ENCODE results near the gene PYM1.

Gene PYM1

GRCh38 chr12:55927588-55928502, at the start of gene PYM1:
Gene PYM1, minus strand, starts transcription at chr12:55927894. Its CDS starts 133 bp downstream, at chr12:55927761.
- DNase-seq: peak; percentile 5

GRCh38 chr12:55974308-55974730, 46.6 kb upstream of the PYM1 start:
- no peak for DNase-seq

GRCh38 chr12:55973599-55974307, 46.1 kb upstream of the PYM1 start, which contains the start of gene RAB5B:
Gene RAB5B, plus strand, starts transcription at chr12:55974078. Its CDS starts 12,883 bp downstream, at chr12:55986961.
- peak; percentile 99 for DNase-seq

GRCh38 chr12:55972911-55973598, 45.4 kb upstream of the PYM1 start:
- DNase-seq: no peak

DNA sequence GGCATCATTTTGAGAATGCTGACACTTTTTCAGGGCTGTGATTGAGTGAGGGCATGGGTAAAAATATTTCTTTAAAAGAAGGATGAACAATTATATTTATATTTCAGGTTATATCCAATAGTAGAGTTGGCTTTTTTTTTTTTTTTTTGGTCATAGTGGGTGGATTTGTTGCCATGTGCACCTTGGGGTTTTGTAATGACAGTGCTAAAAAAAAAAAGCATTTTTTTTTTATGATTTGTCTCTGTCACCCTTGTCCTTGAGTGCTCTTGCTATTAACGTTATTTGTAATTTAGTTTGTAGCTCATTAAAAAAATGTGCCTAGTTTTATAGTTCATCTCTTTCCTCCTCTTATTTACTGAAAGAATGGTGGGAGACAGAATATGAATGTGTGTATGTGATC, 44.8 kb upstream of the PYM1 start:
- no peak for DNase-seq

DNA sequence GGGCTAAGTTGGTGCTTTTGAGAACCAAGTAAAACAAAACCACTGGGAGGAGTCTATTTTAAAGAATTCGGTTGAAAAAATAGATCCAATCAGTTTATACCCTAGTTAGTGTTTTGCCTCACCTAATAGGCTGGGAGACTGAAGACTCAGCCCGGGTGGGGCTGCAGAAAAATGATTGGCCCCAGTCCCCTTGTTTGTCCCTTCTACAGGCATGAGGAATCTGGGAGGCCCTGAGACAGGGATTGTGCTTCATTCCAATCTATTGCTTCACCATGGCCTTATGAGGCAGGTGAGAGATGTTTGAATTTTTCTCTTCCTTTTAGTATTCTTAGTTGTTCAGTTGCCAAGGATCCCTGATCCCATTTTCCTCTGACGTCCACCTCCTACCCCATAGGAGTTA, 44.3 kb upstream of the PYM1 start:
- no peak for DNase-seq

GRCh38 chr12:55970775-55971174, 43.1 kb upstream of the PYM1 start:
- DNase-seq: no peak

GRCh38 chr12:55969356-55969755, 41.7 kb upstream of the PYM1 start:
- DNase-seq: no peak

DNA sequence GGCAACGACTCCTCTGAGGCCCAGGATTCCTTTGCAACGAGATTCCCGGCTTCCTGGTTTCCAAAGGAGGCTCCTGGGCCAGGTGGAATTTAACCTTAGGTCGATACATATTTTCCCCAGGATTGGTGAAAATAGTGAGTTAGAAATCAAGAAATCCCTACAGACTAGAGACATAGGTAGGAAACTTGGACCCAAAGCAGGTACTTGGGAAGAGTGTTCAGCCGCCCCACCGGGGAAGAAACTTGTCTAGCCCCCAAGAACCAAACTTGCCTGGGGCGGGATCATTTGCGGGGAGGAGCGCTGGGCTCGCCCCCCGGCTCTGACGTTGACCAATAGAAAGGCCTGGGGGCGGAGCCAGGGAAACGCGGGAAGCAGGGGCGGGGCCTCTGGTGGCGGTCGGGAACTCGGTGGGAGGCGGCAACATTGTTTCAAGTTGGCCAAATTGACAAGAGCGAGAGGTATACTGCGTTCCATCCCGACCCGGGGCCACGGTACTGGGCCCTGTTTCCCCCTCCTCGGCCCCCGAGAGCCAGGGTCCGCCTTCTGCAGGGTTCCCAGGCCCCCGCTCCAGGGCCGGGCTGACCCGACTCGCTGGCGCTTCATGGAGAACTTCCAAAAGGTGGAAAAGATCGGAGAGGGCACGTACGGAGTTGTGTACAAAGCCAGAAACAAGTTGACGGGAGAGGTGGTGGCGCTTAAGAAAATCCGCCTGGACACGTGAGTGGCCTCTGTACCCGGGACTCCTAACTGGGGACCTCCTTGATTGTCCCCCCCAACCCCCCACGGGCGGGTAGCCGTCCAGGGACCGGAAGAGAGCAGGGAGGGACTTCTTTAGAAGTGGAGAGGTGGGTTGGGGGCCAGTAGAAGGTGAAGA, 39.0 kb upstream of the PYM1 start, which contains the start of gene CDK2:
Gene CDK2 (plus strand): TSS at position 423 of the 874 bp plus-strand sequence. CDS start 179 bp downstream, at position 602.
- peak; percentile 16 for DNase-seq

GRCh38 chr12:55965941-55966407, 38.3 kb upstream of the PYM1 start, which contains the start of gene PMEL:
Gene PMEL, minus strand, starts transcription at chr12:55966042. Its CDS starts 31 bp downstream, at chr12:55966011.
- no peak for DNase-seq

DNA sequence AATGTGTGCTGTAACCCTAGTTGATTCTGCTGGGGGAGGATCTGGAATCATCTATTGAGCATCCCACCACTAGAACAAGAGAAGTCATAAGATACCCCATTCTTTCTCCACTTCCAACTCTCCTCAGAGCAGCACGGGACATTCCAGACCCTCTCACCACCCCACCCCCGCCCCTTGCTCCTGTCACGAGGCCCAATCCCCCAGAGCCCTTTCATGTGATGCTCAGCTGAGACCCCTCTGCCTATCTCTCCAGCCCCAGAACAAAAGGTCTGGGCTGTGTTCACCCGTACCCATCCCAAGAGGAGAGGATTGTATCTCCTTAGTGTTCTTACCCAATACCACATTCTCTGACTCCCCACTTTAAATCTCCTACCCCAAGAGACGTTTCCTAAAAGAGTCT, 37.5 kb upstream of the PYM1 start:
- DNase-seq: no peak

DNA sequence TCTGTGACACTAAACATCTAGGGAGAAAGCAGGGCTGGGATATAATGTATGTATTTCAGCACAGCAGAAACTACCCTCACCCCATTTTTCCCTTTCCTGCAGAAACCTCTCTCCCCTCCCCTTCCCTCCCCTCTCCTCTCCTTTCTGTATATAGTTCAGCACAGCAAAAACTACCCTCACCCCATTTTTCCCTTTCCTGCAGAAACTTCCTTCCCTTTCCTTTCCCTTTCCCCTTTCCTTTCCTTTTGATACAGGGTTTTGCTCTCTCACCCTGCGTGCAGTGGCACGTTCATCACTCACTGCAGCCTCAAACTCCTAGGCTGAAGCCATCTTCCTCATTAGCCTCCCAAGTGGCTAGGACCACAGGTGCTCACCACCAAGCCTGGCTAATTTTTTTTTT, 36.1 kb upstream of the PYM1 start:
- DNase-seq: no peak

GRCh38 chr12:55957106-55957859, 29.6 kb upstream of the PYM1 start:
- no peak for DNase-seq

- DNase-seq: no peak
Observed at GRCh38 chr12:55955800-55956508, 28.3 kb upstream of the PYM1 start.

GRCh38 chr12:55955344-55955743, 27.6 kb upstream of the PYM1 start:
- DNase-seq: no peak

DNA sequence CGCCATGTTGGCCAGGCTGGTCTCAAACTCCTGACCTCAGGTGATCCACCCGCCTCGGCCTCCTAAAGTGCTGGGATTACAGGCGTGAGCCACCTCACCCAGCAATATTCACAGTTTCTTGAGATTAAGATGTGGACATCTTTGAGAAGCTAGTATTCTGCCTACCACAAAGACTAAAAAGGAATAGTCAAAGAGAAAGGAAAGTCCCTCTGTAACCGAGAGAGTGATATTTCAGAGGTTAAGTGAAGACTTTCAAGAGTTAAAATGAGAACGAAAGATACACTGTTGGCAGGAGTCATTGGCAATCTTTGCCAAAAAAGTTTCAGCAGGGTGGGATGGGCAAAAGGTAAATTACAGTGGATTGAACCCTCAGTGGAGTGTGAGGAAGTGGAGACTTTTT, 18.9 kb upstream of the PYM1 start:
- DNase-seq: no peak

- no peak for DNase-seq
Observed at GRCh38 chr12:55942577-55943136, 15.0 kb upstream of the PYM1 start.

- DNase-seq: no peak
Observed at GRCh38 chr12:55942055-55942454, 14.4 kb upstream of the PYM1 start.

DNA sequence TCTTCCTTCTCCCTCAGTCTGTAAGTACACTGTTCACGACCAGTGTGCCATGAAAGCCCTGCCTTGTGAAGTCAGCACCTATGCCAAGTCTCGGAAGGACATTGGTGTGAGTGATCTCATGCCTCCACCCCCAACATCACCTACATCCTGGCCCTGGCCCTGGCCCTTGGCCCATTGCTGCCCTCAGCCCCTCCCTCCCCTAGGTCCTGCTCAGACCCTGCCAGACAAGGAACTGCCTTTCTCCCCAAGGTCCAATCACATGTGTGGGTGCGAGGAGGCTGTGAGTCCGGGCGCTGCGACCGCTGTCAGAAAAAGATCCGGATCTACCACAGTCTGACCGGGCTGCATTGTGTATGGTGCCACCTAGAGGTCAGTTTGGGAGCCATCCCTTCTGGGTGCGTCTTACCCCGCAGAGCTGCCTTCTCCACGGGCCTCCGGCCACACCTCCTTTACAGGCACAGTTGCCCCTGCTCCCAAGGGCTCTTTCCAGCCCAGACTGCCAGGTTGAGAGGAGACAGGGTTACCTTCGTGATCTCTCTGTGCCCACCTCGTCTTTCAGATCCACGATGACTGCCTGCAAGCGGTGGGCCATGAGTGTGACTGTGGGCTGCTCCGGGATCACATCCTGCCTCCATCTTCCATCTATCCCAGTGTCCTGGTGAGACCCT, 12.5 kb upstream of the PYM1 start:
- DNase-seq: peak; percentile 36

All from NCI-H1092 (cell line).